H9 (cell line): ENCODE data around the gene CEP63. TPM values are rescaled to one million over a fixed set of nuclear protein-coding genes. Genes with fewer than 3 reads are reported as not detected.
"Not testable (repeated sequence)": the region's sequence is repeated elsewhere in the genome, so short reads cannot be mapped to it uniquely, and the experiment has no call there.

Experiments used
- DNase-seq: peaks from one replicate; pipeline ENCODE4 v3.0.0-alpha.2; 2017
- H2AFZ ChIP-seq: one replicate; pipeline ENCODE4 v1.6.1; 2013; ENCODE audit warnings: mild to moderate bottlenecking, low read length, control low read depth, moderate library complexity
- H2AK5ac ChIP-seq: 2 replicates; pipeline ENCODE4 v1.6.1; 2013; ENCODE audit warnings: low read length, control low read depth, mixed read lengths; ENCODE audit not compliant: insufficient read length
- H2BK120ac ChIP-seq: one replicate; pipeline ENCODE4 v1.6.1; 2013; ENCODE audit warnings: low read depth, mild to moderate bottlenecking, low read length, control low read depth, inconsistent platforms; ENCODE audit not compliant: poor library complexity, severe bottlenecking
- H2BK12ac ChIP-seq: 2 replicates; pipeline ENCODE4 v1.6.1; 2013; ENCODE audit warnings: low read length, control low read depth, mixed read lengths, low read depth; ENCODE audit not compliant: insufficient read length
- H2BK15ac ChIP-seq: 2 replicates; pipeline ENCODE4 v1.6.1; 2013; ENCODE audit warnings: low read depth, low read length, control low read depth
- H2BK20ac ChIP-seq: one replicate; pipeline ENCODE4 v1.6.1; 2013; ENCODE audit warnings: low read depth, mild to moderate bottlenecking, low read length, control low read depth, inconsistent platforms; ENCODE audit not compliant: poor library complexity, severe bottlenecking
- H2BK5ac ChIP-seq: 2 replicates; pipeline ENCODE4 v1.6.1; 2013; ENCODE audit warnings: low read length, control low read depth, mixed read lengths; ENCODE audit not compliant: insufficient read length
- H3K14ac ChIP-seq: 2 replicates; pipeline ENCODE4 v1.6.1; 2013; ENCODE audit warnings: low read length, control low read depth; ENCODE audit not compliant: insufficient read depth
- H3K18ac ChIP-seq: 2 replicates; pipeline ENCODE4 v1.6.1; 2013; ENCODE audit warnings: low read depth, mild to moderate bottlenecking, mixed read lengths, low read length, control low read depth; ENCODE audit not compliant: insufficient read length
- H3K23ac ChIP-seq: 2 replicates; pipeline ENCODE4 v1.6.1; 2013; ENCODE audit warnings: low read length, control low read depth, mixed read lengths, low read depth; ENCODE audit not compliant: insufficient read length
- H3K23me2 ChIP-seq: 2 replicates; pipeline ENCODE4 v1.6.1; 2013; ENCODE audit warnings: low read depth, mild to moderate bottlenecking, mixed read lengths, low read length, control low read depth; ENCODE audit not compliant: insufficient read length, poor library complexity, severe bottlenecking
- H3K27ac ChIP-seq: 2 replicates; pipeline ENCODE4 v1.5.1; 2013; ENCODE audit warnings: low read length, control low read depth, mixed read lengths, low read depth; ENCODE audit not compliant: insufficient read length
- H3K27me3 ChIP-seq: 2 replicates; pipeline ENCODE4 v1.6.1; 2013; ENCODE audit warnings: low read length, control low read depth, inconsistent platforms; ENCODE audit not compliant: insufficient read depth
- H3K4ac ChIP-seq: 2 replicates; pipeline ENCODE4 v1.6.1; 2013; ENCODE audit warnings: low read depth, mild to moderate bottlenecking, control low read depth, inconsistent platforms, low read length, moderate library complexity
- H3K4me1 ChIP-seq: 2 replicates; pipeline ENCODE4 v1.6.1; 2013; ENCODE audit warnings: low read length, control low read depth, inconsistent platforms; ENCODE audit not compliant: insufficient read depth
- H3K4me2 ChIP-seq: 2 replicates; pipeline ENCODE4 v1.6.1; 2013; ENCODE audit warnings: low read length, control low read depth, mixed read lengths; ENCODE audit not compliant: insufficient read length, insufficient read depth
- H3K56ac ChIP-seq: 2 replicates; pipeline ENCODE4 v1.6.1; 2013; ENCODE audit warnings: low read depth, mild to moderate bottlenecking, mixed read lengths, low read length, control low read depth; ENCODE audit not compliant: insufficient read length
- H3K79me1 ChIP-seq: 2 replicates; pipeline ENCODE4 v1.6.1; 2013; ENCODE audit warnings: low read depth, mild to moderate bottlenecking, moderate library complexity, low read length, control low read depth, inconsistent platforms; ENCODE audit not compliant: insufficient read depth, poor library complexity, severe bottlenecking
- H3K79me2 ChIP-seq: 2 replicates; pipeline ENCODE4 v1.6.1; 2013; ENCODE audit warnings: low read length, control low read depth, inconsistent platforms; ENCODE audit not compliant: insufficient read depth
- H3K9ac ChIP-seq: 2 replicates; pipeline ENCODE4 v1.6.1; 2013; ENCODE audit warnings: low read length, control low read depth, mixed read lengths; ENCODE audit not compliant: insufficient read length; ENCODE audit errors: extremely low read depth
- H3K9me3 ChIP-seq: one replicate; pipeline ENCODE4 v1.6.1; 2013; ENCODE audit warnings: low read depth, low read length, inconsistent platforms; ENCODE audit not compliant: control insufficient read depth
- H3T11ph ChIP-seq: one replicate; pipeline ENCODE4 v1.6.1; 2013; ENCODE audit warnings: mild to moderate bottlenecking, low read length, control low read depth, inconsistent platforms
- H4K20me1 ChIP-seq: one replicate; pipeline ENCODE4 v1.6.1; 2013; ENCODE audit not compliant: control insufficient read depth, insufficient read length, insufficient read depth
- H4K5ac ChIP-seq: 2 replicates; pipeline ENCODE4 v1.6.1; 2013; ENCODE audit warnings: low read depth, mild to moderate bottlenecking, mixed read lengths, low read length, control low read depth; ENCODE audit not compliant: insufficient read length
- H4K8ac ChIP-seq: replicated peaks from 2 replicates; pipeline ENCODE4 v1.6.1; 2013; ENCODE audit warnings: low read length, control low read depth, mixed read lengths, low read depth; ENCODE audit not compliant: insufficient read length
- H4K91ac ChIP-seq: 2 replicates; pipeline ENCODE4 v1.6.1; 2013; ENCODE audit warnings: low read depth, mild to moderate bottlenecking, moderate library complexity, mixed read lengths, low read length, control low read depth; ENCODE audit not compliant: insufficient read length
- H3K27ac Mint-ChIP-seq, 3 experiments: 2 replicates in 2 of 3; 3 replicates in 1 of 3; pipeline ENCODE4 v1.8.0; 2020 to 2021; ENCODE audit warnings: mixed read lengths in 3 of 3, mild to moderate bottlenecking in 1 of 3, moderate library complexity in 1 of 3
- H3K27me3 Mint-ChIP-seq: 2 replicates; pipeline ENCODE4 v1.8.0; 2021; ENCODE audit warnings: low read depth, mild to moderate bottlenecking, moderate library complexity, mixed read lengths
- H3K36me3 Mint-ChIP-seq, 3 experiments: 2 replicates in 2 of 3; 3 replicates in 1 of 3; pipeline ENCODE4 v1.8.0; 2020 to 2021; ENCODE audit warnings: low read depth in 3 of 3, mixed read lengths in 3 of 3; ENCODE audit not compliant: insufficient read depth in 1 of 3
- H3K4me1 Mint-ChIP-seq, 2 experiments: 2 replicates each; pipeline ENCODE4 v1.8.0; 2020; ENCODE audit warnings: mixed read lengths in 2 of 2
- H3K4me3 Mint-ChIP-seq, 2 experiments: 2 replicates in 1 of 2; 3 replicates in 1 of 2; pipeline ENCODE4 v1.8.0; 2020 to 2021; ENCODE audit warnings: mild to moderate bottlenecking in 2 of 2, mixed read lengths in 2 of 2, moderate library complexity in 1 of 2
- H3K9me3 Mint-ChIP-seq, 2 experiments: 2 replicates in 1 of 2; 3 replicates in 1 of 2; pipeline ENCODE4 v1.8.0; 2020; ENCODE audit warnings: mild to moderate bottlenecking in 2 of 2, mixed read lengths in 2 of 2, moderate library complexity in 1 of 2
- WGBS: extraction: QIAGEN DNeasy Blood & Tissue Kit; methylation state at CpG from one replicate; pipeline ENCODE4 v1.1.7; 2013; ENCODE audit warnings: missing lambda C conversion rate, low lambda C conversion rate, mixed read lengths; ENCODE audit not compliant: insufficient read length; ENCODE audit errors: extremely low coverage; 5-methylcytosine and 5-hydroxymethylcytosine counted together
- total RNA-seq: library from RNA; stranded (reverse); gene quantifications from 2 replicates; pipeline ENCODE4 v1.2.1, GENCODE V29; 2021
- TF ChIP-seq, protein P1 (sequence below): fragments of 200-600 bp; sonication (generic); conservative IDR thresholded peaks from 3 replicates; pipeline ENCODE4 v1.8.0; 2021; ENCODE audit warnings: antibody characterized with exemption, mild to moderate bottlenecking

The CEP63 gene
- total RNA-seq, 1 experiment from 2014 or later: 16.2 TPM

DNA sequence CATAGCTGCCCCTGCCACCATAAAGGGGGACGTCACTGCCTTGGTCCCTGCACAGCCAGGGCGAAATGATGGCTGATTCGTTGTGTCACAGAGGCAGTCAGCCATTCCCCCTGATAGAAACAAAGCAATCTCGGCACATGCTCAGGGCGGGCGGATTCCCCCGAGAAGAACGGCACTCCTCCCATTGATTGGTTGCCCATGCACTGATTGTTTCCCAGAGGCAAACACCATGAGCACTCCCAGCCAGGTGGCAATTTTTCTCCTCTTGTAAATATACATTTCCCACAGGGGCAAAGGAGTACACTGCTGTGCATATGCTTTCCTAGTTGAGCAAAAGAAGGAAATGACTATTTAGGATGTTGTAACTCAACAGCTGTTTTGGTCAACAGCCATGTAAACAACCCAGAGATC is 108.5 kb downstream of the CEP63 start:
- no peak overlapping the region; a peak in 1 of 7 replicates for H3K27ac Mint-ChIP-seq
- H3K4me3 Mint-ChIP-seq: no peak overlapping the region

DNA sequence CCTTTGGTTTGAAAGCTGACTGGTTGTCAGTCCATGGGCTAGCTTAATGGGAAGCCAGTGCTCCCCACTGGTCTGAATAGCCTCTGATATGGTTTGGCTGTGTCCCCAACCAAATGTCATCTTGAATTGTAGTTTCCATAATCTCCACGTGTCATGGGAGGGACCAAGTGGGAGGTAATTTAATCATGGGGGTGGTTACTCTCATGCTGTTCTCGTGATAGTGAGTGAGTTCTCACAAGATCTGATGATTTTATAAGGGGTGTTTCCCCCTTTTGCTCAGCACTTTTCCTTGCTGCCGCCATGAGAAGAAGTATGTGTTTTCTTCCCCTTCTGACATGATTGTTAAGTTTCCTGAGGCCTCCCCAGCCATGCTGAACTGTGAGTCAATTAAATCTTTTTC is 109.1 kb downstream of the CEP63 start:
- not testable (repeated sequence) for H3K9me3 Mint-ChIP-seq, H4K8ac ChIP-seq, H3T11ph ChIP-seq, H3K23me2 ChIP-seq, H3K9ac ChIP-seq, H3K56ac ChIP-seq, H2BK12ac ChIP-seq, H4K91ac ChIP-seq, H3K23ac ChIP-seq, H2BK20ac ChIP-seq, H2AK5ac ChIP-seq, H3K4me3 Mint-ChIP-seq, H3K27ac Mint-ChIP-seq, H2BK5ac ChIP-seq, H3K36me3 Mint-ChIP-seq, H4K20me1 ChIP-seq, H3K27ac ChIP-seq, H3K79me1 ChIP-seq, H3K4me1 Mint-ChIP-seq, H3K4me1 ChIP-seq, H2BK15ac ChIP-seq, H3K79me2 ChIP-seq, H2AFZ ChIP-seq, H3K4ac ChIP-seq, H4K5ac ChIP-seq, H3K4me2 ChIP-seq, H3K14ac ChIP-seq, H2BK120ac ChIP-seq, DNase-seq, H3K27me3 ChIP-seq, H3K18ac ChIP-seq, H3K9me3 ChIP-seq
- H3K27me3 Mint-ChIP-seq: peaks cover 34% of the 10 kb centered on the region
- WGBS: no CpG with 5 or more reads among the region's 3 CpGs

More for the DNA sequence above, 108.5 kb downstream of the CEP63 start:
- no peak overlapping the region for H3K4ac ChIP-seq
- Mint-ChIP-seq H3K4me1 (peaks cover 0 to 3% of the 10 kb centered on the region in 2 experiments; a peak in 1 of 4 replicates), H3K36me3 (no peaks in the 10 kb centered on the region; a peak in 1 of 7 replicates), H3K9me3 (no peaks in the 10 kb centered on the region; a peak in 1 of 5 replicates), H3K27me3 (peaks cover 31% of the 10 kb centered on the region)
- H3K18ac ChIP-seq: no peak overlapping the region
- TF ChIP-seq, protein P1, sequence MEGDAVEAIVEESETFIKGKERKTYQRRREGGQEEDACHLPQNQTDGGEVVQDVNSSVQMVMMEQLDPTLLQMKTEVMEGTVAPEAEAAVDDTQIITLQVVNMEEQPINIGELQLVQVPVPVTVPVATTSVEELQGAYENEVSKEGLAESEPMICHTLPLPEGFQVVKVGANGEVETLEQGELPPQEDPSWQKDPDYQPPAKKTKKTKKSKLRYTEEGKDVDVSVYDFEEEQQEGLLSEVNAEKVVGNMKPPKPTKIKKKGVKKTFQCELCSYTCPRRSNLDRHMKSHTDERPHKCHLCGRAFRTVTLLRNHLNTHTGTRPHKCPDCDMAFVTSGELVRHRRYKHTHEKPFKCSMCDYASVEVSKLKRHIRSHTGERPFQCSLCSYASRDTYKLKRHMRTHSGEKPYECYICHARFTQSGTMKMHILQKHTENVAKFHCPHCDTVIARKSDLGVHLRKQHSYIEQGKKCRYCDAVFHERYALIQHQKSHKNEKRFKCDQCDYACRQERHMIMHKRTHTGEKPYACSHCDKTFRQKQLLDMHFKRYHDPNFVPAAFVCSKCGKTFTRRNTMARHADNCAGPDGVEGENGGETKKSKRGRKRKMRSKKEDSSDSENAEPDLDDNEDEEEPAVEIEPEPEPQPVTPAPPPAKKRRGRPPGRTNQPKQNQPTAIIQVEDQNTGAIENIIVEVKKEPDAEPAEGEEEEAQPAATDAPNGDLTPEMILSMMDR: no peak
- H3K79me1 ChIP-seq: no peaks in the 10 kb centered on the region
- H2BK120ac ChIP-seq: no peak overlapping the region
- no peak overlapping the region for H2AFZ ChIP-seq
- H3K56ac ChIP-seq: no peak overlapping the region
- no peak overlapping the region for H3K9ac ChIP-seq
- no peaks in the 10 kb centered on the region; the same call in 1 of the 2 replicates for H3K27me3 ChIP-seq
- WGBS: no CpG with 5 or more reads among the region's 8 CpGs
- H2BK12ac ChIP-seq: no peak overlapping the region
- DNase-seq: no peak
- no peak overlapping the region for H4K8ac ChIP-seq
- no peak overlapping the region for H3K27ac ChIP-seq
- no peak overlapping the region for H3K4me2 ChIP-seq
- no peak overlapping the region for H3T11ph ChIP-seq
- H4K5ac ChIP-seq: no peak overlapping the region
- H2BK5ac ChIP-seq: no peak overlapping the region
- H4K91ac ChIP-seq: no peak overlapping the region
- no peaks in the 10 kb centered on the region for H4K20me1 ChIP-seq
- no peak overlapping the region for H2AK5ac ChIP-seq
- H2BK20ac ChIP-seq: no peak overlapping the region
- no peaks in the 10 kb centered on the region for H3K9me3 ChIP-seq
- peak overlapping the region; percentile 45; the same call in 1 of the 2 replicates for H3K14ac ChIP-seq
- H3K4me1 ChIP-seq: no peaks in the 10 kb centered on the region
- no peaks in the 10 kb centered on the region for H3K79me2 ChIP-seq
- H2BK15ac ChIP-seq: no peak overlapping the region
- H3K23ac ChIP-seq: no peak overlapping the region
- H3K23me2 ChIP-seq: no peaks in the 10 kb centered on the region
